Hepatocyte (in vitro differentiated cells): ENCODE data around the gene OLFM2. TPM values are rescaled to one million over a fixed set of nuclear protein-coding genes. Genes with fewer than 3 reads are reported as not detected.

Experiments
- DNase-seq: peaks from one replicate; pipeline ENCODE4 v3.0.0-alpha.2; 2016; ENCODE audit warnings: low spot score
- H2AFZ ChIP-seq: fragments of 200-600 bp; sonication (generic); 2 replicates; pipeline ENCODE4 v1.6.0; 2016; ENCODE audit warnings: antibody characterized with exemption, mild to moderate bottlenecking
- H3K27ac ChIP-seq: fragments of 200-600 bp; sonication (generic); 2 replicates; pipeline ENCODE4 v1.5.1; 2016; ENCODE audit warnings: mild to moderate bottlenecking
- H3K27me3 ChIP-seq: fragments of 200-600 bp; sonication (generic); 2 replicates; pipeline ENCODE4 v1.6.1; 2016
- H3K36me3 ChIP-seq: fragments of 200-600 bp; sonication (generic); replicated peaks from 2 replicates; pipeline ENCODE4 v1.5.1; 2016; ENCODE audit warnings: low read depth; ENCODE audit not compliant: insufficient read depth
- H3K4me1 ChIP-seq: fragments of 200-600 bp; sonication (generic); 2 replicates; pipeline ENCODE4 v1.5.1; 2016; ENCODE audit warnings: mild to moderate bottlenecking, moderate library complexity; ENCODE audit not compliant: insufficient read depth
- H3K4me2 ChIP-seq: fragments of 200-600 bp; sonication (generic); 2 replicates; pipeline ENCODE4 v1.6.0; 2016
- H3K4me3 ChIP-seq: fragments of 200-600 bp; sonication (generic); 2 replicates; pipeline ENCODE4 v1.5.1; 2016; ENCODE audit warnings: mild to moderate bottlenecking
- H3K79me2 ChIP-seq: fragments of 200-600 bp; sonication (generic); 2 replicates; pipeline ENCODE4 v1.6.0; 2017; ENCODE audit warnings: mild to moderate bottlenecking
- H3K9me2 ChIP-seq: fragments of 200-600 bp; sonication (generic); replicated peaks from 2 replicates; pipeline ENCODE4 v1.6.0; 2017; ENCODE audit warnings: mild to moderate bottlenecking; ENCODE audit not compliant: insufficient read depth
- H3K9me3 ChIP-seq: fragments of 200-600 bp; sonication (generic); 2 replicates; pipeline ENCODE4 v1.5.1; 2016; ENCODE audit warnings: low read depth, mild to moderate bottlenecking
- H4K20me1 ChIP-seq: fragments of 200-600 bp; sonication (generic); 2 replicates; pipeline ENCODE4 v1.6.0; 2016; ENCODE audit warnings: mild to moderate bottlenecking; ENCODE audit not compliant: insufficient read depth, poor library complexity, severe bottlenecking
- EZH2 ChIP-seq: fragments of 200-600 bp; sonication (generic); IDR thresholded peaks from 2 replicates; pipeline ENCODE4 v1.6.1; 2016; ENCODE audit warnings: antibody characterized with exemption, mild to moderate bottlenecking, borderline replicate concordance
- EZH2phosphoT487 ChIP-seq: fragments of 200-600 bp; sonication (generic); IDR thresholded peaks from one replicate; pipeline ENCODE4 v1.6.1; 2018; ENCODE audit warnings: antibody characterized with exemption, mild to moderate bottlenecking, low read depth, moderate library complexity; ENCODE audit not compliant: unreplicated experiment, severe bottlenecking
- WGBS: methylation state at CpG from one replicate; pipeline ENCODE4 v1.1.6; 2016; ENCODE audit warnings: low lambda C conversion rate; ENCODE audit errors: missing lambda C conversion rate; 5-methylcytosine and 5-hydroxymethylcytosine counted together
- polyA plus RNA-seq: library from polyadenylated mRNA; unstranded; fragments of >200 nt; fragmentation: Nextera tagmentation; extraction: Ambion mirVana; gene quantifications from 2 replicates; pipeline ENCODE4 v1.2.1, GENCODE V29; 2016
- total RNA-seq: library from RNA; depleted of rRNA; stranded (reverse); fragments of >200 nt; gene quantifications from 2 replicates; pipeline ENCODE4 v1.2.3, GENCODE V29; 2014
- TF ChIP-seq, protein P1 (sequence below): fragments of 200-600 bp; sonication (generic); IDR thresholded peaks from 2 replicates; pipeline ENCODE4 v1.5.1; 2016; ENCODE audit warnings: antibody characterized with exemption, mild to moderate bottlenecking; ENCODE audit not compliant: poor library complexity

The OLFM2 gene
- total and polyA plus RNA-seq, 2 experiments from 2014 or later = 33.1 to 36.5 TPM

DNA sequence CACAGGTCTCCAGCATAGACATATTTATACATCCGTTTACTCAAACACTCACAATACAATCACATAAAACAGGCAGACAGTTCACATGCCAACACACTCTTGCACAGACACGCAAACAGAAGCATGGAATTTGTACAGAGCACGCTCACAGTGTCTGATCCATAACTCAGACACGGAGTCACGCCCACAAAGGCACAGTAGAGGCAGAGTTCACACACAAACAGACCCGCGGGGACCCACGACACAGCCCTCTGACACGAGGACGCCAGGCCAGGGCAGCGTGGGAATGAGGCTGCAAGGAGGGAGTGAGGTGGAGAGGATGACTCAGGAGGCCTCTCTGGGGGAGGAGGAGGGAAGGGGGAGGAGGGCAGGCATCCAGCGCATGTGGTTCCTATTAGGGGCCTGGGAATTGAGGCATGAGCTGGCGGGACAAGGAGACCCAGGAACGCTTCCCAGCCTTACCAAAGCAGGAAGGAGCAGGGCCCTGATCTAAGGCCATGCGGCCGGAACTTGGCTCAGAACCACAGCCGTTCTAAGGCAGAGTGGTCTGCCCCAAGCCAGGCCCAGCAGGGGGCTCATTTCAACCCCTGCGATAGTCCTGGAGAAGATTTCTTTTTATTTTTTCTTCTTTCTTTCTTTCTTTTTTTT, 9.1 kb upstream of the OLFM2 start:
- Histone ChIP-seq H3K9me3 (no peaks in the 10 kb centered on the region), H3K27ac (peak overlapping the region; percentile 91)
- no peak for TF ChIP-seq EZH2phosphoT487
- TF ChIP-seq EZH2 = no peak
- TF ChIP-seq, protein P1, sequence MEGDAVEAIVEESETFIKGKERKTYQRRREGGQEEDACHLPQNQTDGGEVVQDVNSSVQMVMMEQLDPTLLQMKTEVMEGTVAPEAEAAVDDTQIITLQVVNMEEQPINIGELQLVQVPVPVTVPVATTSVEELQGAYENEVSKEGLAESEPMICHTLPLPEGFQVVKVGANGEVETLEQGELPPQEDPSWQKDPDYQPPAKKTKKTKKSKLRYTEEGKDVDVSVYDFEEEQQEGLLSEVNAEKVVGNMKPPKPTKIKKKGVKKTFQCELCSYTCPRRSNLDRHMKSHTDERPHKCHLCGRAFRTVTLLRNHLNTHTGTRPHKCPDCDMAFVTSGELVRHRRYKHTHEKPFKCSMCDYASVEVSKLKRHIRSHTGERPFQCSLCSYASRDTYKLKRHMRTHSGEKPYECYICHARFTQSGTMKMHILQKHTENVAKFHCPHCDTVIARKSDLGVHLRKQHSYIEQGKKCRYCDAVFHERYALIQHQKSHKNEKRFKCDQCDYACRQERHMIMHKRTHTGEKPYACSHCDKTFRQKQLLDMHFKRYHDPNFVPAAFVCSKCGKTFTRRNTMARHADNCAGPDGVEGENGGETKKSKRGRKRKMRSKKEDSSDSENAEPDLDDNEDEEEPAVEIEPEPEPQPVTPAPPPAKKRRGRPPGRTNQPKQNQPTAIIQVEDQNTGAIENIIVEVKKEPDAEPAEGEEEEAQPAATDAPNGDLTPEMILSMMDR = peak; percentile 8

DNA sequence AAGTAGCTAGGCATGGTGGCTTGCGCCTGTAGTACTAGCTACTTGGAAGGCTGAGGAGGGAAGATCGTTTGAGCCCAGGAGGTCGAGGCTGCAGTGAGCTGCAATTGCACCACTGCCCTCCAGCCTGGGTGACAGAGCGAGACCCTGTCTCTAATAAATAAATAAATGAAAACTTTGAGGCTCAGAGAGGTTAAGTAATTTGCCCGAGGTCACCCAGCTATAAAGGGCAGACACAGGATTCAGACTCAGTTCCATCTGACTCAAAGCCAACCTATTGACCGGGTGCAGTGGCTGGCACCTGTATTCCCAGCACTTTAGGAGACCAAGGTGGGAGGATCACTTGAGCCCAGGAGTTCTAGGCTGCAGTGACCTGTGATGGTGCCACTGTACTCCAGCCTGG, 7.4 kb upstream of the OLFM2 start:
- no peaks in the 10 kb centered on the region for H3K79me2 ChIP-seq
- no peak overlapping the region for H3K4me2 ChIP-seq
- H3K4me1 ChIP-seq = peaks cover 13% of the 10 kb centered on the region
- no peak overlapping the region for H2AFZ ChIP-seq
- H3K9me3 ChIP-seq = no peaks in the 10 kb centered on the region
- WGBS = 92% methylated on average over 6 of the region's 6 CpGs
- no peaks in the 10 kb centered on the region for H4K20me1 ChIP-seq
- H3K27ac ChIP-seq = no peak overlapping the region
- no peaks in the 10 kb centered on the region for H3K36me3 ChIP-seq
- H3K9me2 ChIP-seq = no peaks in the 10 kb centered on the region
- DNase-seq = no peak
- no peak overlapping the region for H3K4me3 ChIP-seq
- TF ChIP-seq EZH2phosphoT487 (no peak), EZH2 (no peak)
- TF ChIP-seq, protein P1 = no peak
- H3K27me3 ChIP-seq = no peaks in the 10 kb centered on the region

More for the DNA sequence above, 9.1 kb upstream of the OLFM2 start:
- WGBS = 30% methylated on average over 15 of the region's 18 CpGs
- no peak overlapping the region for H3K4me3 ChIP-seq
- no peaks in the 10 kb centered on the region for H4K20me1 ChIP-seq
- no peaks in the 10 kb centered on the region for H3K27me3 ChIP-seq
- DNase-seq = peak; percentile 87
- peaks cover 13% of the 10 kb centered on the region for H3K4me1 ChIP-seq
- H3K36me3 ChIP-seq = no peaks in the 10 kb centered on the region
- no peak overlapping the region for H2AFZ ChIP-seq
- H3K9me2 ChIP-seq = no peaks in the 10 kb centered on the region
- H3K79me2 ChIP-seq = no peaks in the 10 kb centered on the region
- H3K4me2 ChIP-seq = peak overlapping the region; percentile 69

DNA sequence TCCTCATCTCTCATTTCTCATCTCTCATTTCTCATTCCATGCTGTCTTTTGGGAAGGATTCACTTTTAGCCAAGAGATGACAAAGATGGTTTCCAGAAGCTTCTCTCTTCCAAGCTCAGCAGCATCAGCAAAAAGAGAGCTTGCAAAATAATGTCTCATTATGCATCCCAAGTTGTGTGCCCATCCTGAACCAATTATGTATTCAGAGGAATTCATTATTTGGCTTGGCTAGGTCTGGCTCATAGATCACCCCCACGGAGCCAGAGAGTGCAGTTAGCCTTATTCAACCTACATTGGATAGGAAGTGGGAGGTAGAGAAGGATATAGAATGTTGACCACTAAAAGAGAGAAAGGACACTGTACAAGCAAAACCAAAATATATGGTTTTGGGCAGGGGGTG, 5.4 kb upstream of the OLFM2 start:
- peaks cover 4% of the 10 kb centered on the region for H3K27me3 ChIP-seq
- no peaks in the 10 kb centered on the region for H3K9me3 ChIP-seq
- H3K79me2 ChIP-seq = no peaks in the 10 kb centered on the region
- DNase-seq = no peak
- H3K4me3 ChIP-seq = no peak overlapping the region
- H2AFZ ChIP-seq = no peak overlapping the region
- no peak overlapping the region for H3K27ac ChIP-seq
- H3K36me3 ChIP-seq = no peaks in the 10 kb centered on the region
- no peaks in the 10 kb centered on the region for H3K9me2 ChIP-seq
- no peak for TF ChIP-seq EZH2
- TF ChIP-seq EZH2phosphoT487 = no peak
- TF ChIP-seq, protein P1 = no peak
- H3K4me2 ChIP-seq = no peak overlapping the region
- WGBS = 56% methylated on average over 1 of the region's 1 CpG
- H3K4me1 ChIP-seq = peaks cover 15% of the 10 kb centered on the region
- H4K20me1 ChIP-seq = no peaks in the 10 kb centered on the region
